ENCODE measurements around the gene CYB5R3. TPM values are rescaled to one million over a fixed set of nuclear protein-coding genes. Genes with fewer than 3 reads are reported as not detected.

CYB5R3 gene
- total RNA-seq, 1 donor from 2014 or later, result 125 TPM

- no peak overlapping the region for H3K27ac Mint-ChIP-seq (ENCODE audit: unreplicated experiment)
- H3K4me1 Mint-ChIP-seq (ENCODE audit: unreplicated experiment), result peaks cover 7% of the 10 kb centered on the region
- peaks cover 7% of the 10 kb centered on the region for H3K27me3 Mint-ChIP-seq (ENCODE audit: unreplicated experiment)
- H3K9me3 Mint-ChIP-seq (ENCODE audit: unreplicated experiment), result no peaks in the 10 kb centered on the region
- DNase-seq (ENCODE audit: low spot score), result peak; percentile 49
- H3K4me3 Mint-ChIP-seq (ENCODE audit: unreplicated experiment), result no peak overlapping the region
- no peaks in the 10 kb centered on the region for H3K36me3 Mint-ChIP-seq (ENCODE audit: low read depth, unreplicated experiment)
- TF ChIP-seq CTCF (IDR thresholded peaks at IDR 0.05; ENCODE audit: unreplicated experiment), result no peak
Measured at GRCh38 chr22:42688241-42689211, 39.3 kb upstream of the CYB5R3 start.

- Mint-ChIP-seq H3K4me3 (ENCODE audit: unreplicated experiment) (no peak overlapping the region), H3K4me1 (ENCODE audit: unreplicated experiment) (peaks cover 7% of the 10 kb centered on the region), H3K9me3 (ENCODE audit: unreplicated experiment) (no peaks in the 10 kb centered on the region), H3K36me3 (ENCODE audit: low read depth, unreplicated experiment) (no peaks in the 10 kb centered on the region), H3K27ac (ENCODE audit: unreplicated experiment) (no peak overlapping the region), H3K27me3 (ENCODE audit: unreplicated experiment) (peaks cover 9% of the 10 kb centered on the region)
- no peak for TF ChIP-seq CTCF (IDR thresholded peaks at IDR 0.05; ENCODE audit: unreplicated experiment)
- no peak for DNase-seq (ENCODE audit: low spot score)
Measured at GRCh38 chr22:42686756-42687491, 37.7 kb upstream of the CYB5R3 start.

GRCh38 chr22:42685941-42686653 is 36.9 kb upstream of the CYB5R3 start:
- H3K27me3 Mint-ChIP-seq (ENCODE audit: unreplicated experiment), result peaks cover 9% of the 10 kb centered on the region
- no peak for TF ChIP-seq CTCF (IDR thresholded peaks at IDR 0.05; ENCODE audit: unreplicated experiment)
- H3K9me3 Mint-ChIP-seq (ENCODE audit: unreplicated experiment), result no peaks in the 10 kb centered on the region
- no peak for DNase-seq (ENCODE audit: low spot score)
- H3K4me3 Mint-ChIP-seq (ENCODE audit: unreplicated experiment), result no peak overlapping the region
- no peak overlapping the region for H3K27ac Mint-ChIP-seq (ENCODE audit: unreplicated experiment)
- H3K4me1 Mint-ChIP-seq (ENCODE audit: unreplicated experiment), result peaks cover 7% of the 10 kb centered on the region
- no peaks in the 10 kb centered on the region for H3K36me3 Mint-ChIP-seq (ENCODE audit: low read depth, unreplicated experiment)

GRCh38 chr22:42684462-42685195 is 35.4 kb upstream of the CYB5R3 start:
- Mint-ChIP-seq H3K27ac (ENCODE audit: unreplicated experiment) (no peak overlapping the region), H3K4me1 (ENCODE audit: unreplicated experiment) (peaks cover 10% of the 10 kb centered on the region), H3K27me3 (ENCODE audit: unreplicated experiment) (peaks cover 6% of the 10 kb centered on the region), H3K36me3 (ENCODE audit: low read depth, unreplicated experiment) (peaks cover under 1% of the 10 kb centered on the region), H3K4me3 (ENCODE audit: unreplicated experiment) (no peak overlapping the region), H3K9me3 (ENCODE audit: unreplicated experiment) (no peaks in the 10 kb centered on the region)
- DNase-seq (ENCODE audit: low spot score), result no peak
- TF ChIP-seq CTCF (IDR thresholded peaks at IDR 0.05; ENCODE audit: unreplicated experiment), result no peak

All from endothelial cell (in vitro differentiated cells).